GM12878 (cell line): Measurements from ENCODE around the gene BTG2.

Experiments
- BHLHE40 ChIP-seq, 2 experiments: fragments of 450-650 bp in 1 of 2; IDR thresholded peaks; 2 replicates each; pipeline ENCODE4 v1.6.1; 2011 to 2017; ENCODE audit warnings: low read depth in 2 of 2, borderline replicate concordance in 1 of 2, improper control_type of control experiment in 1 of 2, low read length in 1 of 2, mild to moderate bottlenecking in 1 of 2
- PBX3 ChIP-seq: IDR thresholded peaks from 2 replicates; pipeline ENCODE4 v1.6.1; 2011; ENCODE audit warnings: mild to moderate bottlenecking, low read depth, low read length, moderate library complexity; ENCODE audit not compliant: insufficient replicate concordance
- POLR2A ChIP-seq: IDR thresholded peaks from 2 replicates; pipeline ENCODE4 v1.6.1; 2011; ENCODE audit warnings: low read depth, mild to moderate bottlenecking, low read length
- TF ChIP-seq, protein P1 (sequence below): fragments of 450-650 bp; IDR thresholded peaks from 2 replicates; pipeline ENCODE4 v1.6.1; 2017; ENCODE audit warnings: low read depth, mild to moderate bottlenecking, moderate library complexity
- TF ChIP-seq, protein P2 (sequence below), 3 experiments: IDR thresholded peaks in 2 of 3; conservative IDR thresholded peaks in 1 of 3; 2 replicates each; pipeline ENCODE4 v1.5.1; 2011; ENCODE audit warnings: low read depth in 3 of 3, low read length in 3 of 3, mild to moderate bottlenecking in 3 of 3, control low read depth in 2 of 3, moderate library complexity in 2 of 3, inconsistent platforms in 1 of 3, mixed read lengths in 1 of 3; ENCODE audit not compliant: control insufficient read depth in 2 of 3, insufficient read depth in 1 of 3; ENCODE audit errors: extremely low read depth in 1 of 3

GRCh38 chr1:203302894-203303293, 2.4 kb upstream of the BTG2 start:
- TF ChIP-seq POLR2A (no peak), BHLHE40 (IDR thresholded peaks at IDR 0.05; ENCODE audit: borderline replicate concordance in 1 of 2, low read depth in 2 of 2, low read length in 1 of 2) (no peak), PBX3 (no peak)
- TF ChIP-seq, protein P1, sequence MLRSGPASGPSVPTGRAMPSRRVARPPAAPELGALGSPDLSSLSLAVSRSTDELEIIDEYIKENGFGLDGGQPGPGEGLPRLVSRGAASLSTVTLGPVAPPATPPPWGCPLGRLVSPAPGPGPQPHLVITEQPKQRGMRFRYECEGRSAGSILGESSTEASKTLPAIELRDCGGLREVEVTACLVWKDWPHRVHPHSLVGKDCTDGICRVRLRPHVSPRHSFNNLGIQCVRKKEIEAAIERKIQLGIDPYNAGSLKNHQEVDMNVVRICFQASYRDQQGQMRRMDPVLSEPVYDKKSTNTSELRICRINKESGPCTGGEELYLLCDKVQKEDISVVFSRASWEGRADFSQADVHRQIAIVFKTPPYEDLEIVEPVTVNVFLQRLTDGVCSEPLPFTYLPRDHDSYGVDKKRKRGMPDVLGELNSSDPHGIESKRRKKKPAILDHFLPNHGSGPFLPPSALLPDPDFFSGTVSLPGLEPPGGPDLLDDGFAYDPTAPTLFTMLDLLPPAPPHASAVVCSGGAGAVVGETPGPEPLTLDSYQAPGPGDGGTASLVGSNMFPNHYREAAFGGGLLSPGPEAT: no peak
- TF ChIP-seq, protein P2, sequence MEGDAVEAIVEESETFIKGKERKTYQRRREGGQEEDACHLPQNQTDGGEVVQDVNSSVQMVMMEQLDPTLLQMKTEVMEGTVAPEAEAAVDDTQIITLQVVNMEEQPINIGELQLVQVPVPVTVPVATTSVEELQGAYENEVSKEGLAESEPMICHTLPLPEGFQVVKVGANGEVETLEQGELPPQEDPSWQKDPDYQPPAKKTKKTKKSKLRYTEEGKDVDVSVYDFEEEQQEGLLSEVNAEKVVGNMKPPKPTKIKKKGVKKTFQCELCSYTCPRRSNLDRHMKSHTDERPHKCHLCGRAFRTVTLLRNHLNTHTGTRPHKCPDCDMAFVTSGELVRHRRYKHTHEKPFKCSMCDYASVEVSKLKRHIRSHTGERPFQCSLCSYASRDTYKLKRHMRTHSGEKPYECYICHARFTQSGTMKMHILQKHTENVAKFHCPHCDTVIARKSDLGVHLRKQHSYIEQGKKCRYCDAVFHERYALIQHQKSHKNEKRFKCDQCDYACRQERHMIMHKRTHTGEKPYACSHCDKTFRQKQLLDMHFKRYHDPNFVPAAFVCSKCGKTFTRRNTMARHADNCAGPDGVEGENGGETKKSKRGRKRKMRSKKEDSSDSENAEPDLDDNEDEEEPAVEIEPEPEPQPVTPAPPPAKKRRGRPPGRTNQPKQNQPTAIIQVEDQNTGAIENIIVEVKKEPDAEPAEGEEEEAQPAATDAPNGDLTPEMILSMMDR (IDR thresholded peaks at IDR 0.05 in 2 of 3, conservative IDR thresholded peaks at IDR 0.05 in 1 of 3; ENCODE audit: control insufficient read depth in 2 of 3, extremely low read depth in 1 of 3, insufficient read depth in 1 of 3, low read depth in 3 of 3, low read length in 3 of 3): no peak
